IMR-90 (cell line): Measurements from ENCODE around the gene ZNF76. TPM values are rescaled to one million over a fixed set of nuclear protein-coding genes. Genes with fewer than 3 reads are reported as not detected.

Experiments used
- ATAC-seq: fragments of 200-7000 bp; cut with Tn5 transposase; 2 replicates; pipeline ENCODE4 v1.9.1; 2020; ENCODE audit warnings: low read depth, mild to moderate bottlenecking, moderate library complexity
- BruUV-seq: library from RNA; stranded (reverse); fragments of 400-500 nt; replicated peaks from 2 replicates; lab custom pipeline; 2021; lab: Mats Ljungman, UMichigan
- CTCF ChIA-PET: fragments of 300-600 bp; formaldehyde crosslinking; extraction: SDS; loops from one replicate; lab custom pipeline; 2021; ENCODE audit warnings: antibody characterized with exemption; lab: Yijun Ruan, JAX
- POLR2A ChIA-PET: fragments of 300-600 bp; sonication (Branson Sonifier 250); formaldehyde crosslinking; loops from one replicate; lab custom pipeline; 2022; ENCODE audit warnings: antibody characterized with exemption; ENCODE audit not compliant: unreplicated experiment; lab: Charles Lee
- DNase-seq: peaks from one replicate; pipeline ENCODE4 v3.0.0; 2013
- H2AFZ ChIP-seq: replicated peaks from 2 replicates; pipeline ENCODE3; 2013; ENCODE audit warnings: low read length, mild to moderate bottlenecking; ENCODE audit not compliant: poor library complexity
- H2AK5ac ChIP-seq: 2 replicates; pipeline ENCODE4 v1.6.1; 2013; ENCODE audit warnings: low read depth, low read length, inconsistent platforms
- H2AK9ac ChIP-seq: replicated peaks from 2 replicates; pipeline ENCODE3; 2013; ENCODE audit warnings: mild to moderate bottlenecking, low read depth, low read length, moderate library complexity; ENCODE audit not compliant: poor library complexity
- H2BK120ac ChIP-seq: 2 replicates; pipeline ENCODE4 v1.6.1; 2013; ENCODE audit warnings: low read depth, low read length, inconsistent platforms
- H2BK15ac ChIP-seq: 3 replicates; pipeline ENCODE4 v1.6.1; 2013; ENCODE audit warnings: low read depth, low read length, inconsistent platforms
- H2BK20ac ChIP-seq: 2 replicates; pipeline ENCODE4 v1.6.1; 2013; ENCODE audit warnings: low read depth, mild to moderate bottlenecking, inconsistent platforms, low read length, moderate library complexity
- H2BK5ac ChIP-seq: 2 replicates; pipeline ENCODE4 v1.6.1; 2013; ENCODE audit warnings: mild to moderate bottlenecking, low read depth, low read length, inconsistent platforms; ENCODE audit not compliant: poor library complexity, severe bottlenecking
- H3K14ac ChIP-seq: replicated peaks from 2 replicates; pipeline ENCODE4 v1.6.1; 2013; ENCODE audit warnings: low read depth, low read length, inconsistent platforms
- H3K18ac ChIP-seq: 2 replicates; pipeline ENCODE4 v1.6.1; 2013; ENCODE audit warnings: low read depth, low read length, control low read depth
- H3K23ac ChIP-seq: 2 replicates; pipeline ENCODE4 v1.6.1; 2013; ENCODE audit warnings: low read depth, low read length, inconsistent platforms
- H3K27ac ChIP-seq: 2 replicates; pipeline ENCODE4 v1.5.1; 2013; ENCODE audit warnings: mild to moderate bottlenecking, control low read depth, low read length; ENCODE audit not compliant: insufficient read depth
- H3K27me3 ChIP-seq: 2 replicates; pipeline ENCODE4 v1.6.1; 2013; ENCODE audit warnings: low read length; ENCODE audit not compliant: control insufficient read depth, insufficient read depth
- H3K36me3 ChIP-seq: 2 replicates; pipeline ENCODE4 v1.6.1; 2013; ENCODE audit warnings: low read length, mixed read lengths; ENCODE audit not compliant: control insufficient read depth, insufficient read depth
- H3K4ac ChIP-seq: 2 replicates; pipeline ENCODE4 v1.6.1; 2013; ENCODE audit warnings: low read depth, low read length, inconsistent platforms
- H3K4me1 ChIP-seq: 2 replicates; pipeline ENCODE4 v1.6.1; 2013; ENCODE audit warnings: low read length, mixed read lengths; ENCODE audit not compliant: control insufficient read depth, insufficient read depth
- H3K4me2 ChIP-seq: 2 replicates; pipeline ENCODE4 v1.6.1; 2013; ENCODE audit warnings: low read depth, mild to moderate bottlenecking, control low read depth, low read length, moderate library complexity
- H3K4me3 ChIP-seq: 2 replicates; pipeline ENCODE4 v1.5.1; 2013; ENCODE audit warnings: low read depth, mild to moderate bottlenecking, control low read depth, low read length, moderate library complexity; ENCODE audit not compliant: insufficient read depth
- H3K56ac ChIP-seq: 2 replicates; pipeline ENCODE4 v1.6.1; 2013; ENCODE audit warnings: low read length, inconsistent platforms; ENCODE audit not compliant: insufficient read depth; ENCODE audit errors: extremely low read depth
- H3K79me1 ChIP-seq, 2 experiments: 2 replicates each; pipeline ENCODE4 v1.6.1; 2013; ENCODE audit warnings: low read length in 2 of 2, inconsistent platforms in 1 of 2, low read depth in 1 of 2
- H3K9ac ChIP-seq: 2 replicates; pipeline ENCODE4 v1.6.1; 2013; ENCODE audit warnings: low read depth, low read length, control low read depth
- H3K9me1 ChIP-seq: 2 replicates; pipeline ENCODE4 v1.6.1; 2013; ENCODE audit warnings: low read length, inconsistent platforms; ENCODE audit not compliant: insufficient read depth
- H3K9me3 ChIP-seq: 2 replicates; pipeline ENCODE4 v1.6.1; 2013; ENCODE audit warnings: low read length; ENCODE audit not compliant: control insufficient read depth, insufficient read depth
- H4K20me1 ChIP-seq: 2 replicates; pipeline ENCODE4 v1.6.1; 2013; ENCODE audit warnings: low read length, inconsistent platforms; ENCODE audit not compliant: insufficient read depth
- H4K5ac ChIP-seq: 2 replicates; pipeline ENCODE4 v1.6.1; 2013; ENCODE audit warnings: mild to moderate bottlenecking, low read depth, low read length, control low read depth
- H4K8ac ChIP-seq, 2 experiments: 2 replicates each; pipeline ENCODE4 v1.6.1; 2013; ENCODE audit warnings: low read depth in 2 of 2, low read length in 2 of 2, control low read depth in 1 of 2, inconsistent platforms in 1 of 2
- H4K91ac ChIP-seq: 2 replicates; pipeline ENCODE4 v1.6.1; 2013; ENCODE audit warnings: low read depth, low read length, inconsistent platforms; ENCODE audit not compliant: insufficient read depth
- ELK1 ChIP-seq: fragments of 150-350 bp; IDR thresholded peaks from 2 replicates; pipeline ENCODE4 v1.6.1; 2016; ENCODE audit warnings: low read depth, mild to moderate bottlenecking, low read length, moderate library complexity, borderline replicate concordance
- MAFK ChIP-seq: IDR thresholded peaks from 2 replicates; pipeline ENCODE4 v1.6.1; 2012; ENCODE audit warnings: low read depth, low read length, improper control_type of control experiment
- MAZ ChIP-seq: IDR thresholded peaks from 2 replicates; pipeline ENCODE4 v1.6.1; 2012; ENCODE audit warnings: low read depth, mild to moderate bottlenecking, low read length, improper control_type of control experiment, moderate library complexity, borderline replicate concordance
- NFE2L2 ChIP-seq: fragments of 150-350 bp; IDR thresholded peaks from 2 replicates; pipeline ENCODE4 v1.6.1; 2016; ENCODE audit warnings: low read depth, mild to moderate bottlenecking, low read length
- WGBS, 2 experiments: methylation state at CpG; one replicate each; pipeline versions ENCODE4 v1.1.5 to v1.1.7; 2013; ENCODE audit warnings: missing lambda C conversion rate in 2 of 2; ENCODE audit not compliant: insufficient read length in 1 of 2; ENCODE audit errors: extremely low coverage in 2 of 2; 5-methylcytosine and 5-hydroxymethylcytosine counted together
- dilution Hi-C: fragments of 300-500 bp; cut with HindIII; formaldehyde crosslinking; loops from one replicate; pipeline ENCODE4 v1.14.3; 2018; ENCODE audit warnings: low sequenced_read_pairs; ENCODE audit not compliant: unreplicated experiment
- in situ Hi-C: fragments of 300-500 bp; cut with MboI; formaldehyde crosslinking; loops from 3 replicates; pipeline ENCODE4 v1.14.3; 2019; ENCODE audit warnings: low sequenced_read_pairs, inconsistent platforms, mixed read lengths
- intact Hi-C: fragments of 100-400 bp; cut with micrococcal nuclease; formaldehyde crosslinking; loops from 2 replicates; pipeline ENCODE4 v1.10.0; 2022
- polyA plus RNA-seq, 3 experiments: library from polyadenylated mRNA; depleted of rRNA; stranded (reverse); fragments of >200 nt; gene quantifications; 2 replicates each; pipeline ENCODE4 v1.2.3, GENCODE V29; 2012; ENCODE audit warnings: low replicate concordance in 1 of 3
- total RNA-seq: library from RNA; depleted of rRNA; stranded (reverse); fragments of >200 nt; gene quantifications from 2 replicates; pipeline ENCODE4 v1.2.3, GENCODE V29; 2012

ZNF76 gene
- total and polyA plus RNA-seq, 2 of the 4 experiments (the other 2 are of a cell fraction) = 19.9 to 21.1 TPM

GRCh38 chr6:35293681-35294080 lies 34.1 kb downstream of the ZNF76 start:
- DNase-seq (no peak), ATAC-seq (no peak)
- Histone ChIP-seq H3K4ac (no peak overlapping the region), H2AFZ (no peak overlapping the region), H3K79me1 (no peaks in the 10 kb centered on the region), H2BK5ac (no peak overlapping the region), H3K4me2 (no peak overlapping the region), H4K20me1 (no peaks in the 10 kb centered on the region), H3K9me1 (peaks cover 4% of the 10 kb centered on the region; the same call in 1 of the 2 replicates), H2BK15ac (no peak overlapping the region), H4K91ac (no peak overlapping the region), H3K27ac (no peak overlapping the region), H2BK20ac (no peak overlapping the region), H3K36me3 (peaks cover 58% of the 10 kb centered on the region), H4K8ac (no peak overlapping the region), H3K23ac (no peak overlapping the region), H3K14ac (no peak overlapping the region), H4K5ac (no peak overlapping the region), H2AK5ac (no peak overlapping the region), H3K18ac (no peak overlapping the region), H3K27me3 (no peaks in the 10 kb centered on the region), H2BK120ac (no peak overlapping the region), H3K4me1 (peaks cover 4% of the 10 kb centered on the region; the same call in 1 of the 2 replicates), H3K4me3 (no peak overlapping the region), H3K9ac (no peak overlapping the region), H3K56ac (no peak overlapping the region), H2AK9ac (no peak overlapping the region), H3K9me3 (no peaks in the 10 kb centered on the region)
- TF ChIP-seq NFE2L2 (no peak), MAZ (no peak), MAFK (no peak), ELK1 (no peak)
- BruUV-seq = no TSS peak
- ChIA-PET POLR2A (no interaction called here), CTCF (interaction anchor here (1.2 to 1.3 kb wide), 2 partner anchors 22 to 34 kb away, joined by 3 read pairs; no protein-coding TSS in a partner anchor)
- dilution Hi-C loops (no loop called here), intact Hi-C loops (no loop called here), in situ Hi-C loops (no loop called here)
- WGBS, 2 experiments = 93% methylated on average over 8 of the region's 9 CpGs; no CpG with 5 or more reads in 1 of the 2 experiments
